ENCODE results near the gene MAP4.
"Not testable (repeated sequence)": the region's sequence is repeated elsewhere in the genome, so short reads cannot be mapped to it uniquely, and the experiment has no call there.

The MAP4 gene

DNA sequence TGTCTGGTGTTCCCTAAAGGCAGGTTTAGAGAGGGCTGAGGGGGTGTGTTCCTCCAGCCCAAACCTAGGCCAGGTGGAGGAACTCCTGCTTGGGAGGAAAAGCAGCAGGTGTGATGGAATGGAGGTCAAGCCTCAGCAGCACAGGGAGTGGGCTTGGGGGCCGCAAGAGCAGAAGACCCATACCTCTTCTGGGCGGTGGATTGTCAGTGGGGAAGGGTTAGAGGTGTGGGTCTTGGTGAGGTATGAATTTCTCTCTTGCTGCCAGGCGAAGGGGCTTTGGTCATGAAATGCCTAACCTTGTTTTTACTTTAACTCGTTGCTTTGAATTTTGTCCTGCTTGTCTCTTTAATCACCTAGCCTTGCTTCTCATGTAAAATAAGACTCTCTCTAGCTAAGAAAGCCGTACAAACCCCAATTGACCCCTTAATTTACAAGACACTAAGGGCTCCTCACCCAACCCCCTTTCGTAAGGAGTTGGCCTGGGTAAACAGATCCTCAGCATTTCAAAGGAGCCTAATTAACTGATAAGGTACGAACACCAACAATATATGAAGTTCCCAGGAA, 174.3 kb downstream of the MAP4 start:
- no peak overlapping the region for H3K4me3 Mint-ChIP-seq
- peaks cover 10 to 11% of the 10 kb centered on the region in 2 donors for H3K4me1 Mint-ChIP-seq (ENCODE audit: low read depth in 2 of 2)
- DNase-seq (no peak), ATAC-seq (replicated peaks) (no peak)
- peak overlapping the region; percentile 60 to 73 for H3K27ac Mint-ChIP-seq
- no peaks in the 10 kb centered on the region for H3K9me3 Mint-ChIP-seq
- no peaks in the 10 kb centered on the region for H3K27me3 Mint-ChIP-seq
- peaks cover 60% of the 10 kb centered on the region for H3K36me3 Mint-ChIP-seq (ENCODE audit: insufficient read depth)

DNA sequence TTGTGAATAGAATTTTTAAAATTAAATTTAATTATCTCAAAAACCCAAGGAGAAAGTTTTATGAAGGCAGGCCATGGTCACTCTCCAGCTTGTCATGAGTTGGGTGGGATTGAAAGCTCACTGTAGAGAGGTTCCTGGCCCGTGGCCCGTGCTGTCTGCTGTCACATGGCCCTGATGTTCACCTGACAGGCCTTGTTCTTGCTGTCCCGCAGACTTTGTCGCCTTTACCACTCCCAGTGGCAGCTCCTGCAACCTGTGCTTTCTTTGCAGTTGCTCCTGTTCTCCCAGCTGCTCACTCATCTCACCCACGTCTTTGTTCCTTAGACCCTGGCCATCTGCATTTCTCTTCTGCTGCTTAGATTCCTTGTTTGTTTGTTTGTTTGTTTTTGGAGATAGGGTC, 177.7 kb downstream of the MAP4 start:
- Mint-ChIP-seq H3K4me1 (ENCODE audit: low read depth in 2 of 2) (peaks cover 7 to 11% of the 10 kb centered on the region in 2 donors), H3K27me3 (no peaks in the 10 kb centered on the region), H3K27ac (peak overlapping the region in 1 of 2 donors; percentile 83), H3K4me3 (no peak overlapping the region), H3K9me3 (no peaks in the 10 kb centered on the region), H3K36me3 (ENCODE audit: insufficient read depth) (peaks cover 58% of the 10 kb centered on the region)
- DNase-seq (no peak), ATAC-seq (replicated peaks) (no peak)

DNA sequence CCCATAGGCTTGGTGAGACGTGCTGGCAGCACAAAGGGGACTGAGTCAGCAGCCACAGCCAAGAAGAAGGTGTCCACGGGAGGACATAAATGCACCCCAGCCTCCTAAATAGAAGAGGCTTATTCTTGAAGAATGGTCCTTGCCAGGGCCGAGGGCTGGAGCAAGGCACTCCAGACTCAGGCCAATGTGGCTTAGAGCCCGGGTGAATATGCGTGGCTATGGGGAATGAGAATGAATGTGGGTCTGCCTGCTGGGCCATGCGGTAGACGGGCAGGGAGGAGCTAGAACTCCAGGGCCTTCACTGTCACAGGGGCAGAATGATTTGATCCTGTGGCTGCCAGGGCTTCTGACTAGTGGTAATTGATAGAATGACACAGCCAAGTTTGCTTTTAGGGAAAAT, 179.2 kb downstream of the MAP4 start:
- Mint-ChIP-seq H3K27ac (peak overlapping the region in 1 of 2 donors; percentile 17), H3K9me3 (no peaks in the 10 kb centered on the region), H3K36me3 (ENCODE audit: insufficient read depth) (peaks cover 67% of the 10 kb centered on the region), H3K4me3 (no peak overlapping the region), H3K27me3 (no peaks in the 10 kb centered on the region), H3K4me1 (ENCODE audit: low read depth in 2 of 2) (peaks cover 7 to 11% of the 10 kb centered on the region in 2 donors)
- no peak for ATAC-seq (replicated peaks)
- no peak for DNase-seq

DNA sequence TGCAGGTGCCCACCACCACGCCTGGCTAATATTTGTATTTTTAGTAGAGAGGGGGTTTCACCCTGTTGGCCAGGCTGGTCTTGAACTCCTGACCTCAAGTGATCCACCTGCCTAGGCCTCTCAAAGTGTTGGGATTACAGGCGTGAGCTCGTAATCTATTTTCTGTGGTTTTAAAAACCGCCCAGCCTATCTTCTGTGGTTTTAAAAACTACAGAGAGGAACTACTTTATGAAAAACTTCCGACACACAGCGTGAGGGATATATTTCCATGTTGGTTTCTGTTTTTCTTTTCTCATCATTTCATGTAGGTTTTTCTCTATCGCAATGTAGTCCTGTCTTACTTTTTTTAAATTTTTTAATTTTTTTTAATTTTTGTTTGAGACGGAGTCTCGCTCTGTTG, 186.7 kb downstream of the MAP4 start:
- H3K9me3 Mint-ChIP-seq; H3K4me3 Mint-ChIP-seq; ATAC-seq (replicated peaks); DNase-seq; H3K27me3 Mint-ChIP-seq: not testable (repeated sequence)
- Mint-ChIP-seq H3K27ac (peak overlapping the region in 1 of 2 donors; percentile 44), H3K36me3 (ENCODE audit: insufficient read depth) (peaks cover 74% of the 10 kb centered on the region), H3K4me1 (ENCODE audit: low read depth in 2 of 2) (peaks cover 11 to 26% of the 10 kb centered on the region in 2 donors)

DNA sequence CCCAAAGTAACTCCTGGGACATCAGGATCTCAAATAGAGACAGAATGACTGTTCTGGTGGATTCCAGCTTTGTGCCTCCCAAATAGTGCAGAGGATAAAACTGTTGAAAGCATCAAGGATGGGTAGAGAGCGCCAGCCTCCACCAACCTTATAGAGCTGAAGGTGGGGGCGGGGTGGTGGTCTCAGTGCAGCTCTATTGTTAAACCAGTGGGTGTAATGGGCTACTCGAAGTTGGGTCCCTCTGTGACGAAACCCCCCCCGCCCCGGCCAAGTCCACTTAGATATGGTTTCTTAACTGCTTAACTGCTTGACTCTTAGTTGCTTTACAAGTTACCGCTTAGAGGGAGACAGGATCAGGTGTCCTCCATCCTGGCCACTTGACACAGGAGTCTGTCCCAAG, 190.6 kb downstream of the MAP4 start:
- no peaks in the 10 kb centered on the region for H3K9me3 Mint-ChIP-seq
- no peak for DNase-seq
- peak overlapping the region; percentile 60 to 88 for H3K27ac Mint-ChIP-seq
- H3K27me3 Mint-ChIP-seq: no peaks in the 10 kb centered on the region
- no peak for ATAC-seq (replicated peaks)
- peak overlapping the region; percentile 84 to 86 for H3K4me3 Mint-ChIP-seq
- peaks cover 41% of the 10 kb centered on the region for H3K36me3 Mint-ChIP-seq (ENCODE audit: insufficient read depth)
- peaks cover 11 to 30% of the 10 kb centered on the region in 2 donors for H3K4me1 Mint-ChIP-seq (ENCODE audit: low read depth in 2 of 2)

DNA sequence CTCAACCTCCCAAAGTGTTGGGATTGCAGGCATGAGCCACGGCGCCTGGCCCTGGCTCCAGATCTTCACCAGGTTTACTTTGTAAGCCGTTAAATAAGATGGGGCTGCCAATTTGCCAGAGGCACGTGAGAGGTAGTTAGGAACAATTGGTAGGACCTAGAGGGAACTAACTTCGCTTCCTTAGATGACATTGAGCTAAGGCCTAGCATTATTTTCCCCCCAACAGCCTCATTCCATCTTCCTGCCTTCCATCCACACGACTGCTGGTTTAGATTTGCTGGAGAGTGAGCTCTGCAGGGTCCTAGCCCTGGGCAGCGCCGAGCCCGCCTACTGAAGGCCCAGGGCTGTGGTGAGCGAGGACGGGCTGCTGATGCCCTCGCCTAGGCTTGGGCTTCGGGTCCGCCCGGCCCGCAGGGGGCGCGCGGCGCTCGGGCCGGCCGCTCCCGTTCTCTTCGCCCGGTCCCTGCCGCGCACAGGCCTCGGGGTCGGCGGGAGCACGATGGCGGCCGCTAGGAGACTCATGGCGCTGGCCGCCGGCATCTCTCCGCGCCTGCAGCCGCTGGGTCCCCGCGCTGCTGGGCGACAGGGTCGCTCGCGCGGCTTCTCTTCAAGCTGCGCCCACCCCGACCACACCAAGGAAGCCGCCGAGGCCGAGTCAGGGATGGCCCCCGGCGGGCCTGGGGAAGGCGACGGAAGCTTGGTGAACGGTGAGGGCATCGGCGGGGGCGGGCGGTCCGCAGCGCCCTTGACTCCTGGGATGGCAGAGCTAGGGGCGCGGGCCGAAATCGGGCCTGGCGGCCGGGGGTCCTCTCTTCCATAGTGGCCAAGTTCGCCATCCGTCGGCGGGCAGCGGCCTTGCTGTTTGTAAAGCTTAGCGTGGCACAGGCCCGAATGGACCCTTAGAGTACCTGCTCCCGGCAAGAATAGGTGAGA, 191.4 kb downstream of the MAP4 start:
- Mint-ChIP-seq H3K9me3 (no peaks in the 10 kb centered on the region), H3K27ac (peak overlapping the region; percentile 60 to 88), H3K4me3 (peak overlapping the region; percentile 84 to 86), H3K36me3 (ENCODE audit: insufficient read depth) (peaks cover 36% of the 10 kb centered on the region), H3K4me1 (ENCODE audit: low read depth in 2 of 2) (peaks cover 11 to 30% of the 10 kb centered on the region in 2 donors), H3K27me3 (no peaks in the 10 kb centered on the region)
- ATAC-seq (replicated peaks) (peak; percentile 99), DNase-seq (peak; percentile 66 to 75 (median 71))

DNA sequence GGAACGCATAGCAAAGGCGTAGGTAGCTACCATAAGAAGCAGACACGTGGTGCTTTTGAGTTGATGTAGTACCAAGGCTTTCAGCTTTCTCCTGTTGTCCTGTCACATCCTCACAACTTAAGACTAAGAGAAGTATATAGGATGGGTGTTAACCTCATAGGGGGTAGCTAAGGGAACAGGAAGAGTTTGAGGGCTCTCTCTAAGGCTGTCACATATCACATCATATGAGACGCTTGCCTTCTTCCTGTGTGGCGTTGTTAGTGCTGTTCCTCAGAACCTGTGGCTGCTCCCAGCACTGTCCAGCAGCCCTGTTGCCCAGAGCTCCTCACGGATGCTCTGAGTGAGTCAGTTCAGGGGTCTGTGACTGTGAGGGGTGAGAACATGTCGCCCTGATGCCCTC, 198.6 kb downstream of the MAP4 start:
- Mint-ChIP-seq H3K36me3 (ENCODE audit: insufficient read depth) (peaks cover 35% of the 10 kb centered on the region), H3K27ac (peak overlapping the region in 1 of 2 donors; percentile 62), H3K4me1 (ENCODE audit: low read depth in 2 of 2) (peaks cover 0 to 3% of the 10 kb centered on the region in 2 donors), H3K9me3 (no peaks in the 10 kb centered on the region), H3K27me3 (no peaks in the 10 kb centered on the region), H3K4me3 (no peak overlapping the region)
- no peak for ATAC-seq (replicated peaks)
- DNase-seq: no peak

DNA sequence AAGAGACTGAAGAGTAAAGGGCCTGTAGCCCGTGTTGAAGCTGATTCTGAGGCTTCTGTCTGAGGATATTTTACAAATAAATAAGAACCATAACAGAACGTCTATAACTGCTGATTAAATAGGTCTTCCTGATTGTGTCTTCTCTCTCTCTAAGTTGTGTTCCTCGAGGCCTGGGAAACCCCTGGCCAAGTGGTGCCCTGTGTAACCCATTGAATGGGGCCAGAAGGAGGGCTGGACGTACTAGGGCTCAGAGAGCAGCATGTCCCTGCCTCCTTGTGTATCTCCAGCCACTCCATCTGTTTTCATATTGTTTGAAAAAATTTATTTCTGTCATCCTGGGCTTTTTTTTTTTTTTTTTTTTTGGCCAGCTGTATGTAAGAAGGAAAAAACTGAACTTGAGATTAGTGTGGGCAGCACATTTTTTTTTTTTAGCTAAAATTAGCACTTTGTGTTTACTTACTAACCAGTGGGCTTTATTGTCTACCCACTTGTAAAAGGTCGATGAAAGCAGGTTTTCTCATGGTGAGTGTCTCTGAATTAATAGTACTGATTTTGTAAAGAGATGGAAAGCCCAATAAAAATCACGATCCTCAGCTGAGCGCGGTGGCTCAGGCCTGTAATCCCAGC, 202.6 kb downstream of the MAP4 start:
- ATAC-seq (replicated peaks) (no peak), DNase-seq (no peak)
- Mint-ChIP-seq H3K27me3 (no peaks in the 10 kb centered on the region), H3K36me3 (ENCODE audit: insufficient read depth) (peaks cover 66% of the 10 kb centered on the region), H3K9me3 (no peaks in the 10 kb centered on the region), H3K4me3 (no peak overlapping the region), H3K27ac (no peak overlapping the region), H3K4me1 (ENCODE audit: low read depth in 2 of 2) (peaks cover 3 to 10% of the 10 kb centered on the region in 2 donors)

DNA sequence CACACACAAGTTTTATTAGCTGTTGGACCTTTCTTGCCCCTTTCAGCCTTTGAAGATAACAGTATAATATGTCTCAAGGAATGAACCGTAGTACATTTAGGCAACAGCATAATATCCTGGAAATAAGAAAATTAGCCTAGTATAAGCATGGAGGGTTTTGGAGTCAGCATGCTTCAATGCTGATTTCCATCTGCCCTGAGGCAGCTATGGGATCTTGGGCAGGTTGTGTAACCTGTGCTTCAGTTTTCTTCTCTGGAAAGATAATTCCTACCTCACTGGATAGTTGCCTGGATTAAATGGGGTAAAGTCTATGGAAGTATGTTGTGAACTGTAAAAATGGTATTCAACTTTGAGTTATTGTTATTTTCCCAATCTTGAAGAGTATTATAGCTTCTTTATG, 211.6 kb downstream of the MAP4 start:
- ATAC-seq (replicated peaks) (no peak), DNase-seq (no peak)
- H3K4me3 Mint-ChIP-seq: peak overlapping the region in 1 of 2 donors; percentile 92
- H3K9me3 Mint-ChIP-seq: no peaks in the 10 kb centered on the region
- peak overlapping the region in 1 of 2 donors; percentile 92 for H3K27ac Mint-ChIP-seq
- H3K36me3 Mint-ChIP-seq (ENCODE audit: insufficient read depth): peaks cover 28% of the 10 kb centered on the region
- no peaks in the 10 kb centered on the region for H3K27me3 Mint-ChIP-seq
- H3K4me1 Mint-ChIP-seq (ENCODE audit: low read depth in 2 of 2): peaks cover 11 to 12% of the 10 kb centered on the region in 2 donors

DNA sequence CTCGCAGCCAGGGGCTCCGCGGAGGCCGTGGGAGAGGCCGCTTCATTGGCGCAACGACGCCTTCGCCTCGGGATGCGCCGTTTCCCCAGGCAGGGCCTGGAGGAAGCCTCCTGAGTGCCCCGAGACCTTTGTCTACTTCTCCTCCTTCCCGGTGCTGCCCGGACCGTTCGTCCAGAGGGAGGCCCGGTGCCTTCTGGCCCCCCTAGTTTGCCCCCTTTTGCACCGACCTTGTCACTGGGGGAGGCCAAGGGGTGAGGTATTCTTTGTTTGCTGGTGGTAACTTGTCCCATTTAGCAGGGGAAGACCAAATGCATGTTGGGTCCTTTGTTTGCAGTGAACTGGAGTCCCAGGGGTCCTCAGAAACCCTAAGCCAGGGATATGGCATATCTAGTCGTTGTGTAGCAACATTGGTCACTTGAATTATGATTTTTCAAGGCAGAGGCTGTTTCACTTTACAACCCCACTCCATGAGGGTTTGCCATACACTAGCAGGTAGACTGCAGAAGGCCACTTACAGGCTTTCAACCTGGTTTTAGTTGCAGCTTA, 212.7 kb downstream of the MAP4 start:
- Mint-ChIP-seq H3K9me3 (no peaks in the 10 kb centered on the region), H3K4me3 (peak overlapping the region; percentile 92), H3K27ac (peak overlapping the region; percentile 92 to 96), H3K36me3 (ENCODE audit: insufficient read depth) (peaks cover 18% of the 10 kb centered on the region), H3K4me1 (ENCODE audit: low read depth in 2 of 2) (peaks cover 11 to 12% of the 10 kb centered on the region in 2 donors), H3K27me3 (no peaks in the 10 kb centered on the region)
- ATAC-seq (replicated peaks) (no peak), DNase-seq (no peak)

DNA sequence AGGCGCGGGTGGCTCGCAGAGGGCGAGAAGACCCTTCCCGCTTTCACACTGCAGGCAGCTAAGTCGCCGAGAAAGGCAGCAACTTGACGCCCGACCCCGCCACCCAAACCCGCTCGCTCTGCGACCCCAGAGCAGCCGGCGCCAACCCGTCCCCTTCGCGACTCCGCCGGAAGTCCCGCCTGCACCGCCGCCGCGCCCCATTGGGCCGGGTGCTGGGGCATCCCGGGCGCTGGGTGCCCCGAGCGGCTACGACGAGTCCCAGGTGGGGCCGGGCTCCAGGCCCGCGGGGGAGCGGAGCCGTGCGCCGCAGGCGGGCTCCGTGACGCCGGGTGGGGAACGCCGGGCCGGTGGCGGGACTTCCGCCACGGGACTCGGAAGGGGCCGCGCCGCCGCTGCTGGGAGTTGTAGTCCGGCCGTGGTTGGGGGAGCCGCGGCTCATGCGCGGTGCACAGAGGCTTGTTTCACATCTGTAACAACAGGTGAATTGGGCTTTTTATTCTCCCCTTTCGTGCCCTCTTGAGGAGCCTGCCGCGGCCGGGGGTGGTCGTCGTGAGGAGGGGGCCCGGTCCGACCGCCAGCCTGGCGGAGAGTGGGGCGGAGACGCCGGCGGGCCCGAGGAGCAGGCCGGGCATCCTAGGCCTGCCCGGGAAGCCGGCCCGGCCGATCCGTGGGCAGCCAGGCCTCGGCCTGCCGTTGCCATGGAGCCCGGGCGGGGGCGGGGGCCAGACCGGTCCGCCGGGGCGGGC, 213.3 kb downstream of the MAP4 start, which contains the start of gene DHX30:
DHX30 (plus strand) TSS at position 405 of the 746 bp plus-strand sequence. CDS start 7,546 bp downstream, outside the sequence.
- peaks cover 12% of the 10 kb centered on the region for H3K36me3 Mint-ChIP-seq (ENCODE audit: insufficient read depth)
- ATAC-seq (replicated peaks) (peak; percentile 90), DNase-seq (peak; percentile 75 to 81 (median 79))
- H3K4me1 Mint-ChIP-seq (ENCODE audit: low read depth in 2 of 2): peaks cover 11 to 12% of the 10 kb centered on the region in 2 donors
- no peaks in the 10 kb centered on the region for H3K9me3 Mint-ChIP-seq
- peak within 1 kb of the TSS; percentile 92 for H3K4me3 Mint-ChIP-seq
- no peaks in the 10 kb centered on the region for H3K27me3 Mint-ChIP-seq
- H3K27ac Mint-ChIP-seq: peak within 1 kb of the TSS; percentile 92 to 96
